ENCODE measurements around the gene PRSS36. TPM values are rescaled to one million over a fixed set of nuclear protein-coding genes. Genes with fewer than 3 reads are reported as not detected.

Gene PRSS36
- total RNA-seq, 1 experiment from 2014 or later = 1.3 TPM

GRCh38 chr16:31108035-31108793, 41.7 kb downstream of the PRSS36 start, which contains the start of gene BCKDK (continued):
- TF ChIP-seq HMGXB4 (CRISPR knock-in tag; IDR thresholded peaks at IDR 0.05) (no peak; the same call in 1 of the 2 replicates), MAX (CRISPR knock-in tag; IDR thresholded peaks at IDR 0.05) (peak; percentile 44; the same call in 1 of the 2 replicates), MLX (CRISPR knock-in tag; IDR thresholded peaks at IDR 0.05) (no peak), USF2 (CRISPR knock-in tag; IDR thresholded peaks at IDR 0.05) (0 out of 2 replicates have a peak, but pooled peaks have one; percentile 17), KAT7 (CRISPR knock-in tag; IDR thresholded peaks at IDR 0.05; ENCODE audit: borderline replicate concordance) (no peak), NFE2L1 (CRISPR knock-in tag; IDR thresholded peaks at IDR 0.05) (0 out of 2 replicates have a peak, but pooled peaks have one; percentile 57), ZNF232 (CRISPR knock-in tag; IDR thresholded peaks at IDR 0.05) (0 out of 2 replicates have a peak, but pooled peaks have one; percentile 39), FOXP4 (CRISPR knock-in tag; IDR thresholded peaks at IDR 0.05) (peak; percentile 68; the same call in 1 of the 2 replicates), TEAD1 (CRISPR knock-in tag; IDR thresholded peaks at IDR 0.05) (0 out of 2 replicates have a peak, but pooled peaks have one; percentile 60), ESRRA (CRISPR knock-in tag; IDR thresholded peaks at IDR 0.05; ENCODE audit: borderline replicate concordance) (peak; percentile 74; the same call in 1 of the 2 replicates), FOXK1 (CRISPR knock-in tag; IDR thresholded peaks at IDR 0.05) (peak; percentile 67; the same call in 1 of the 2 replicates)

GRCh38 chr16:31107465-31107867, 42.4 kb downstream of the PRSS36 start:
- DNase-seq (ENCODE audit: low spot score) = no peak
- Mint-ChIP-seq H3K4me3 (peak overlapping the region; percentile 74), H3K4me1 (peaks cover 9% of the 10 kb centered on the region; the same call in 1 of the 2 replicates), H3K36me3 (peaks cover 27% of the 10 kb centered on the region), H3K27me3 (ENCODE audit: low read depth) (peaks cover 4% of the 10 kb centered on the region), H3K9me3 (no peaks in the 10 kb centered on the region), H3K27ac (no peak overlapping the region)
- no peak for ATAC-seq
- ChIA-PET POLR2A (no interaction called here), CTCF (interaction anchor here (0.7 to 3.0 kb wide), 3 partner anchors 13 to 123 kb away, joined by 3 to 9 read pairs (median 5); partner anchors contain the start of gene HSD3B7)
- no peak for TF ChIP-seq GTF2I (CRISPR knock-in tag; conservative IDR thresholded peaks at IDR 0.05)
- TF ChIP-seq ESRRA (CRISPR knock-in tag; IDR thresholded peaks at IDR 0.05; ENCODE audit: borderline replicate concordance) = no peak
- TF ChIP-seq IRF1 (CRISPR knock-in tag; IDR thresholded peaks at IDR 0.05) = no peak
- no peak for TF ChIP-seq CTCF (IDR thresholded peaks at IDR 0.05)
- no peak for TF ChIP-seq ZNF232 (CRISPR knock-in tag; IDR thresholded peaks at IDR 0.05)
- no peak for TF ChIP-seq ZNF138 (CRISPR knock-in tag; conservative IDR thresholded peaks at IDR 0.05)
- TF ChIP-seq HMGXB4 (CRISPR knock-in tag; IDR thresholded peaks at IDR 0.05) = no peak
- TF ChIP-seq JUN (CRISPR knock-in tag; IDR thresholded peaks at IDR 0.05) = no peak
- no peak for TF ChIP-seq USF1 (CRISPR knock-in tag; IDR thresholded peaks at IDR 0.05)
- TF ChIP-seq ATF6 (CRISPR knock-in tag; IDR thresholded peaks at IDR 0.05) = no peak
- no peak for TF ChIP-seq TCF7 (CRISPR knock-in tag; IDR thresholded peaks at IDR 0.05; ENCODE audit: low read depth)
